Liver (tissue), 9 donors: Measurements from ENCODE around the gene CATSPERZ. TPM values are rescaled to one million over a fixed set of nuclear protein-coding genes. Genes with fewer than 3 reads are reported as not detected.

Source experiments
- DNase-seq: peaks from one replicate; pipeline ENCODE4 v3.0.0-alpha.2; 2017; ENCODE audit warnings: low spot score
- H3K27ac ChIP-seq, 2 donors: one replicate each; pipeline ENCODE4 v1.7.0; 2013; ENCODE audit warnings: inconsistent platforms in 2 of 2, low read length in 2 of 2, control low read depth in 1 of 2, low read depth in 1 of 2, mild to moderate bottlenecking in 1 of 2
- H3K27me3 ChIP-seq, 4 donors: one replicate each; pipeline versions ENCODE4 v1.6.1 to v1.7.0; 2013; ENCODE audit warnings: low read length in 3 of 4, inconsistent platforms in 1 of 4, mild to moderate bottlenecking in 1 of 4, moderate library complexity in 1 of 4; ENCODE audit not compliant: control insufficient read depth in 4 of 4, insufficient read depth in 4 of 4
- H3K36me3 ChIP-seq, 4 donors: one replicate each; pipeline versions ENCODE4 v1.6.1 to v1.7.0; 2013; ENCODE audit warnings: low read length in 3 of 4, mild to moderate bottlenecking in 3 of 4, low read depth in 1 of 4, moderate library complexity in 1 of 4; ENCODE audit not compliant: control insufficient read depth in 4 of 4, insufficient read depth in 3 of 4
- H3K4me1 ChIP-seq, 4 donors: one replicate each; pipeline versions ENCODE4 v1.6.1 to v1.7.0; 2013; ENCODE audit warnings: low read length in 3 of 4, mild to moderate bottlenecking in 3 of 4, moderate library complexity in 1 of 4; ENCODE audit not compliant: control insufficient read depth in 4 of 4, insufficient read depth in 4 of 4
- H3K4me3 ChIP-seq, 3 donors: one replicate each; pipeline versions ENCODE4 v1.6.1 to v1.7.0; 2013; ENCODE audit warnings: low read length in 3 of 3, control low read depth in 1 of 3, low read depth in 1 of 3, mild to moderate bottlenecking in 1 of 3
- H3K9ac ChIP-seq, 2 donors: one replicate each; pipeline ENCODE4 v1.7.0; 2013; ENCODE audit warnings: low read length in 2 of 2, mild to moderate bottlenecking in 2 of 2, moderate library complexity in 2 of 2, control low read depth in 1 of 2, low read depth in 1 of 2
- H3K9me3 ChIP-seq, 4 donors: one replicate each; pipeline versions ENCODE4 v1.6.1 to v1.7.0; 2013; ENCODE audit warnings: low read length in 3 of 4; ENCODE audit not compliant: control insufficient read depth in 4 of 4
- CTCF ChIP-seq: fragments of 150-350 bp; IDR thresholded peaks from 2 replicates; pipeline ENCODE4 v1.5.1; 2017; ENCODE audit warnings: improper control_type of control experiment, low read depth, low read length; ENCODE audit not compliant: missing input control
- EGR1 ChIP-seq, 2 donors: IDR thresholded peaks; 2 replicates each; pipeline ENCODE4 v1.6.1; 2016 to 2018; ENCODE audit warnings: antibody characterized with exemption in 2 of 2, low read depth in 2 of 2
- FOXA1 ChIP-seq: IDR thresholded peaks from 2 replicates; pipeline ENCODE4 v1.6.1; 2016; ENCODE audit warnings: antibody characterized with exemption
- FOXA2 ChIP-seq: IDR thresholded peaks from 2 replicates; pipeline ENCODE4 v1.6.1; 2016; ENCODE audit warnings: antibody characterized with exemption
- GABPA ChIP-seq, 2 donors: IDR thresholded peaks in 1 of 2; conservative IDR thresholded peaks in 1 of 2; 2 replicates each; pipeline ENCODE4 v1.6.1; 2016; ENCODE audit warnings: antibody characterized with exemption in 2 of 2, mild to moderate bottlenecking in 1 of 2, moderate library complexity in 1 of 2
- HNF4A ChIP-seq, 2 donors: conservative IDR thresholded peaks; 2 replicates each; pipeline ENCODE4 v1.6.1; 2016; ENCODE audit warnings: antibody characterized with exemption in 2 of 2, mild to moderate bottlenecking in 2 of 2
- HNF4G ChIP-seq: IDR thresholded peaks from 2 replicates; pipeline ENCODE4 v1.6.1; 2016; ENCODE audit warnings: antibody characterized with exemption
- JUND ChIP-seq, 2 donors: IDR thresholded peaks; 2 replicates each; pipeline ENCODE4 v1.6.1; 2016; ENCODE audit warnings: antibody characterized with exemption in 2 of 2
- MAX ChIP-seq: IDR thresholded peaks from 2 replicates; pipeline ENCODE4 v1.6.1; 2016; ENCODE audit warnings: antibody characterized with exemption
- NR2F2 ChIP-seq: IDR thresholded peaks from 2 replicates; pipeline ENCODE4 v1.6.1; 2016; ENCODE audit warnings: antibody characterized with exemption
- RAD21 ChIP-seq, 2 donors: IDR thresholded peaks; 2 replicates each; pipeline ENCODE4 v1.6.1; 2016; ENCODE audit warnings: antibody characterized with exemption in 2 of 2, mild to moderate bottlenecking in 2 of 2
- RXRA ChIP-seq, 2 donors: IDR thresholded peaks; 2 replicates each; pipeline ENCODE4 v1.6.1; 2017 to 2018; ENCODE audit warnings: antibody characterized with exemption in 2 of 2, mild to moderate bottlenecking in 1 of 2
- SP1 ChIP-seq: IDR thresholded peaks from 2 replicates; pipeline ENCODE4 v1.6.1; 2018; ENCODE audit warnings: antibody characterized with exemption, mild to moderate bottlenecking
- TAF1 ChIP-seq: conservative IDR thresholded peaks from 2 replicates; pipeline ENCODE4 v1.6.1; 2016; ENCODE audit warnings: antibody characterized with exemption, mild to moderate bottlenecking
- YY1 ChIP-seq: IDR thresholded peaks from 2 replicates; pipeline ENCODE4 v1.6.1; 2016; ENCODE audit warnings: antibody characterized with exemption, mild to moderate bottlenecking
- whole genome bisulfite sequencing: extraction: QIAGEN DNeasy Blood & Tissue Kit; methylation state at CpG from one replicate; pipeline ENCODE4 v1.1.7; 2013; 5-methylcytosine and 5-hydroxymethylcytosine counted together
- polyA plus RNA-seq, 2 donors: library from polyadenylated mRNA; stranded (reverse) in 1 of 2; unstranded in 1 of 2; fragments of 200-250 nt in 1 of 2; fragments of >200 nt in 1 of 2; fragmentation: Nextera tagmentation in 1 of 2; extraction: Ambion mirVana in 1 of 2; gene quantifications; one replicate each; pipeline versions ENCODE4 v1.2.1 to v1.2.3, GENCODE V29; 2013 to 2015
- total RNA-seq, 2 donors: library from RNA; depleted of rRNA; stranded (reverse); fragments of >200 nt; gene quantifications; one replicate each; pipeline ENCODE4 v1.2.3, GENCODE V29; 2014
- TF ChIP-seq, protein P1 (sequence below): IDR thresholded peaks from 2 replicates; pipeline ENCODE4 v1.6.1; 2016; ENCODE audit warnings: antibody characterized with exemption
- TF ChIP-seq, protein P2 (sequence below): IDR thresholded peaks from 2 replicates; pipeline ENCODE4 v1.6.1; 2016; ENCODE audit warnings: antibody characterized with exemption
- TF ChIP-seq, protein P3 (sequence below): IDR thresholded peaks from 2 replicates; pipeline ENCODE4 v1.6.1; 2016; ENCODE audit warnings: antibody characterized with exemption, mild to moderate bottlenecking
- donor health status: healthy.
- donor health status: healthy.
- donor health status: healthy.
- donor health status: healthy.
- donor health status: healthy.

The CATSPERZ gene
- total and polyA plus RNA-seq, 4 donors, result 0.42 TPM; not detected in 3

DNA sequence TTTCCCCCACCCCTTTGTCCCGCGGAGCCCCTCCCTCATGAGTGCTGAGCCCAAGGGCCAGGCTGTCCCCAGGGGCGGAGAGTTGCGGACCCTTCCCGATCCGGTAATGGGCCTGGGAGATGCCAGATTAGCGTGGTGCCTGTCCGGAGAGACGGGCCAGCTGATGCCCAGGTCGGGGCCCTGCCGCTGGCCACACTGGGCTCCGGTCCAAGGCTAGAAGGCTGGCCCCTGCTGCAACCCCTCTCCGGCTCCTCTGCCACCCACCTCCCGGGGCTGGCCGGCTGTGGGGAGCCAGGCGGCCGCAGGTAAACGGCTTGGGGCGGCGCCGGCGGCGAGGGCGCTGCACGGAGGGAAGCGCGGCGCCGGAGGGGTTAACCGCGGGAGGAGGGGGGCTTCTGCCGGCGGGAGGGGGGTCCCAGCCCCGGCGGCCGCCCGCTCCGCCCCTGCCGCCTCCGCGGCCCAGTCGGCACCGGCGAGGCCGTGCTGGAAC is 8.9 kb upstream of the CATSPERZ start, which contains the start of gene KCNK4:
TSS of gene KCNK4 (plus strand) at position 41 of the 490 bp plus-strand sequence. CDS start 1,717 bp downstream, outside the sequence.
- 6% methylated on average over 45 of the region's 45 CpGs for WGBS
- no peaks in the 10 kb centered on the region for H3K36me3 ChIP-seq
- no peak within 1 kb of the TSS for H3K9ac ChIP-seq
- no peak within 1 kb of the TSS for H3K27ac ChIP-seq
- H3K4me3 ChIP-seq, result peak within 1 kb of the TSS in 1 of 3 donors; percentile 32
- no peak for DNase-seq
- no peaks in the 10 kb centered on the region for H3K9me3 ChIP-seq
- H3K4me1 ChIP-seq, result peaks cover 6 to 33% (median 10%) of the 10 kb centered on the region in 4 donors
- peaks cover 0 to 13% (median 4%) of the 10 kb centered on the region in 4 donors for H3K27me3 ChIP-seq
- no peak for TF ChIP-seq HNF4A (conservative IDR thresholded peaks at IDR 0.05)

DNA sequence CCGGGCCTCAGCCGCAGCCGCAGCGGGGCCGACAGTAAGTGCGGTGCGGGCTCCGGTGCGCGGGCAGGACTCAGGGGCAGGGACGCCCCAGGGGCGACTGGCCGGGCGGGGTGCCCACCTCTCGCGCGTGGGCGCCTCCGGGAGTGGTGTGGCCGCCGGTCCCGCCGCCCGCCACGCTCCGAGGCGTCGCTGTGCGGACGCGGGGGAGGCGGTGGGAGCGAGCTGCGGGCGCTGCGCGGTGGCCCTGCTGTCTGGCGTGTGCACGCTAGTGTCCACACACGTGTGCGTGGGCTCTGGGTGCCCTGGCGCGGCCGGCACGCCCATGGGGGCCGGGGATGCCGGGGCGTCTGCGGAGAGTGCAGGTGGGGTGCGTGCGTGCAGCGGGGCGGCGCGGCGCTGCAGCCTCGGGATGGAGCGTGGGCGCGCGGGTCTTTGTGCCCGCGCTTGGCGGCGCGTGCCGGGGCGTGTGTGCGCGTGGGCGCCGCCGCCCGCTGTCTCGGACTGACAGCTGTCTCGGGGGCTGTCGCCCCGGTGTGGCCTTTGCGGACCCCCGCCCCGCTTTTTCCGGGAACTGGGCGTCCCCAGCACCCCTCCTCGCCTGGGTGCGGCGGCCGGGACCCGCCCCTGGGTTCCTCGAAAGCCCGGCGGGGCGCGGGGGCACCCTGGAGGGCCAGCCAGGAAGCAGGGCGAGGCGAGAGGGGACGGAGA is 8.3 kb upstream of the CATSPERZ start:
- peaks cover 0 to 17% (median 4%) of the 10 kb centered on the region in 4 donors for H3K27me3 ChIP-seq
- no peak overlapping the region for H3K9ac ChIP-seq
- no peaks in the 10 kb centered on the region for H3K9me3 ChIP-seq
- H3K27ac ChIP-seq, result no peak overlapping the region
- WGBS, result 2% methylated on average over 96 of the region's 96 CpGs
- H3K4me3 ChIP-seq, result peak overlapping the region in 1 of 3 donors; percentile 32
- no peak for TF ChIP-seq NR2F2
- TF ChIP-seq MAX, result no peak
- no peak for TF ChIP-seq GABPA (IDR thresholded peaks at IDR 0.05 in 1 of 2, conservative IDR thresholded peaks at IDR 0.05 in 1 of 2)
- TF ChIP-seq YY1, result no peak
- TF ChIP-seq HNF4G, result no peak
- TF ChIP-seq, protein P1, sequence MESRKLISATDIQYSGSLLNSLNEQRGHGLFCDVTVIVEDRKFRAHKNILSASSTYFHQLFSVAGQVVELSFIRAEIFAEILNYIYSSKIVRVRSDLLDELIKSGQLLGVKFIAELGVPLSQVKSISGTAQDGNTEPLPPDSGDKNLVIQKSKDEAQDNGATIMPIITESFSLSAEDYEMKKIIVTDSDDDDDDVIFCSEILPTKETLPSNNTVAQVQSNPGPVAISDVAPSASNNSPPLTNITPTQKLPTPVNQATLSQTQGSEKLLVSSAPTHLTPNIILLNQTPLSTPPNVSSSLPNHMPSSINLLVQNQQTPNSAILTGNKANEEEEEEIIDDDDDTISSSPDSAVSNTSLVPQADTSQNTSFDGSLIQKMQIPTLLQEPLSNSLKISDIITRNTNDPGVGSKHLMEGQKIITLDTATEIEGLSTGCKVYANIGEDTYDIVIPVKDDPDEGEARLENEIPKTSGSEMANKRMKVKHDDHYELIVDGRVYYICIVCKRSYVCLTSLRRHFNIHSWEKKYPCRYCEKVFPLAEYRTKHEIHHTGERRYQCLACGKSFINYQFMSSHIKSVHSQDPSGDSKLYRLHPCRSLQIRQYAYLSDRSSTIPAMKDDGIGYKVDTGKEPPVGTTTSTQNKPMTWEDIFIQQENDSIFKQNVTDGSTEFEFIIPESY, result no peak
- TF ChIP-seq JUND (IDR thresholded peaks at IDR 0.05), result no peak
- TF ChIP-seq, protein P2, sequence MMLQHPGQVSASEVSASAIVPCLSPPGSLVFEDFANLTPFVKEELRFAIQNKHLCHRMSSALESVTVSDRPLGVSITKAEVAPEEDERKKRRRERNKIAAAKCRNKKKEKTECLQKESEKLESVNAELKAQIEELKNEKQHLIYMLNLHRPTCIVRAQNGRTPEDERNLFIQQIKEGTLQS, result no peak
- no peak for TF ChIP-seq FOXA2
- TF ChIP-seq CTCF, result no peak
- no peak for TF ChIP-seq EGR1 (IDR thresholded peaks at IDR 0.05; ENCODE audit: low read depth in 2 of 2)
- no peak for TF ChIP-seq RXRA (IDR thresholded peaks at IDR 0.05)
- TF ChIP-seq SP1, result no peak
- no peak for TF ChIP-seq RAD21 (IDR thresholded peaks at IDR 0.05)
- no peak for TF ChIP-seq FOXA1
- TF ChIP-seq, protein P3, sequence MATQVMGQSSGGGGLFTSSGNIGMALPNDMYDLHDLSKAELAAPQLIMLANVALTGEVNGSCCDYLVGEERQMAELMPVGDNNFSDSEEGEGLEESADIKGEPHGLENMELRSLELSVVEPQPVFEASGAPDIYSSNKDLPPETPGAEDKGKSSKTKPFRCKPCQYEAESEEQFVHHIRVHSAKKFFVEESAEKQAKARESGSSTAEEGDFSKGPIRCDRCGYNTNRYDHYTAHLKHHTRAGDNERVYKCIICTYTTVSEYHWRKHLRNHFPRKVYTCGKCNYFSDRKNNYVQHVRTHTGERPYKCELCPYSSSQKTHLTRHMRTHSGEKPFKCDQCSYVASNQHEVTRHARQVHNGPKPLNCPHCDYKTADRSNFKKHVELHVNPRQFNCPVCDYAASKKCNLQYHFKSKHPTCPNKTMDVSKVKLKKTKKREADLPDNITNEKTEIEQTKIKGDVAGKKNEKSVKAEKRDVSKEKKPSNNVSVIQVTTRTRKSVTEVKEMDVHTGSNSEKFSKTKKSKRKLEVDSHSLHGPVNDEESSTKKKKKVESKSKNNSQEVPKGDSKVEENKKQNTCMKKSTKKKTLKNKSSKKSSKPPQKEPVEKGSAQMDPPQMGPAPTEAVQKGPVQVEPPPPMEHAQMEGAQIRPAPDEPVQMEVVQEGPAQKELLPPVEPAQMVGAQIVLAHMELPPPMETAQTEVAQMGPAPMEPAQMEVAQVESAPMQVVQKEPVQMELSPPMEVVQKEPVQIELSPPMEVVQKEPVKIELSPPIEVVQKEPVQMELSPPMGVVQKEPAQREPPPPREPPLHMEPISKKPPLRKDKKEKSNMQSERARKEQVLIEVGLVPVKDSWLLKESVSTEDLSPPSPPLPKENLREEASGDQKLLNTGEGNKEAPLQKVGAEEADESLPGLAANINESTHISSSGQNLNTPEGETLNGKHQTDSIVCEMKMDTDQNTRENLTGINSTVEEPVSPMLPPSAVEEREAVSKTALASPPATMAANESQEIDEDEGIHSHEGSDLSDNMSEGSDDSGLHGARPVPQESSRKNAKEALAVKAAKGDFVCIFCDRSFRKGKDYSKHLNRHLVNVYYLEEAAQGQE, result no peak
- TF ChIP-seq TAF1, result no peak
- no peak for TF ChIP-seq HNF4A (conservative IDR thresholded peaks at IDR 0.05)
- H3K4me1 ChIP-seq, result peaks cover 0 to 27% (median 8%) of the 10 kb centered on the region in 4 donors
- no peak for DNase-seq
- H3K36me3 ChIP-seq, result no peaks in the 10 kb centered on the region
